ENCODE measurements around the gene RNF212B. TPM values are rescaled to one million over a fixed set of nuclear protein-coding genes. Genes with fewer than 3 reads are reported as not detected.
A peak's percentile ranks its signal among the peaks of the same experiment; 100 is the strongest.

RNF212B gene
- total RNA-seq, 6 experiments from 2014 or later = not detected

DNA sequence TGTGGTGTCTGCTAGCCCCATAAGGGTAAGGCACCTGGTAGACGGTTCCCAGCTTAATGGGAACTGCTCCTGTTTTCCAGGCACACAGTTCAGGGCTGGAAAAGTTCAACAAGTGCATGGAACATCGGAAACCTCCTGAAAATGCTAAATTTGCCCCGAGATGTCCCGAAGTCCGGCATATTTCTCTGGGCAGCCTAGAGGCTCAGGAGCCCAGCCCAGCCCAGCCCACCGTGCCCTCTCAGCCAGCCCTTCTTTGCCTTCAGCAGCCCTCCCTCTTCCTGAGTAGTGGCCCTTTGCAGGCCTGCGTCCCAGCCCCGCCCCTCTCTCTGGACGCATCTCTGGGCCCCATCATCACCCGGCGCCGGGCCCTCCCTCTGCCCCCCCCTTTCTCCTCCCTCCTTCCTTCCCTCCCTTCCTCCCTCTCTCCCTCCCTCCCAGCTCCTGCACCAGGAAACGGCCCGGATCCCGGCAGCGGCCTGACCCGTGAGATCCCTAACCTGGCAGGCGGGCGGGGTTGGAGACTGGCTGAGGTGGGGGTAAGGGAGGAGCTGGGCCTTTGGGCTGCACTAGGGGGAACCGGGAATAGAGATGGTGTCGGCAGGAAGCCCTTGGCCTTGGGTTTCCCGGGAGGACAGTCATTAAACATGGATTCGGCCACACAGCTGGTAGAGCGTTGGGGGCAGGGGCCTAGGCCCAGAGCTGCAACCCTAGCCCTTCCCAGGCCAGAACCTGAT lies 68.8 kb downstream of the RNF212B start, which contains the start of gene BCL2L2:
BCL2L2 (plus strand) TSS at position 422 of the 734 bp plus-strand sequence. CDS start 935 bp downstream, outside the sequence.
- DNase-seq = peak; percentile 75
- Mint-ChIP-seq H3K4me1 (ENCODE audit: low read depth) (peaks cover 44% of the 10 kb centered on the region), H3K27me3 (ENCODE audit: insufficient read depth) (no peaks in the 10 kb centered on the region; the same call in 1 of the 2 replicates), H3K4me3 (peak within 1 kb of the TSS; percentile 93), H3K9me3 (no peaks in the 10 kb centered on the region), H3K27ac (peak within 1 kb of the TSS; percentile 82), H3K36me3 (ENCODE audit: low read depth) (peaks cover 29% of the 10 kb centered on the region)
- TF ChIP-seq, protein P1, sequence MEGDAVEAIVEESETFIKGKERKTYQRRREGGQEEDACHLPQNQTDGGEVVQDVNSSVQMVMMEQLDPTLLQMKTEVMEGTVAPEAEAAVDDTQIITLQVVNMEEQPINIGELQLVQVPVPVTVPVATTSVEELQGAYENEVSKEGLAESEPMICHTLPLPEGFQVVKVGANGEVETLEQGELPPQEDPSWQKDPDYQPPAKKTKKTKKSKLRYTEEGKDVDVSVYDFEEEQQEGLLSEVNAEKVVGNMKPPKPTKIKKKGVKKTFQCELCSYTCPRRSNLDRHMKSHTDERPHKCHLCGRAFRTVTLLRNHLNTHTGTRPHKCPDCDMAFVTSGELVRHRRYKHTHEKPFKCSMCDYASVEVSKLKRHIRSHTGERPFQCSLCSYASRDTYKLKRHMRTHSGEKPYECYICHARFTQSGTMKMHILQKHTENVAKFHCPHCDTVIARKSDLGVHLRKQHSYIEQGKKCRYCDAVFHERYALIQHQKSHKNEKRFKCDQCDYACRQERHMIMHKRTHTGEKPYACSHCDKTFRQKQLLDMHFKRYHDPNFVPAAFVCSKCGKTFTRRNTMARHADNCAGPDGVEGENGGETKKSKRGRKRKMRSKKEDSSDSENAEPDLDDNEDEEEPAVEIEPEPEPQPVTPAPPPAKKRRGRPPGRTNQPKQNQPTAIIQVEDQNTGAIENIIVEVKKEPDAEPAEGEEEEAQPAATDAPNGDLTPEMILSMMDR (IDR thresholded peaks at IDR 0.05) = no peak

DNA sequence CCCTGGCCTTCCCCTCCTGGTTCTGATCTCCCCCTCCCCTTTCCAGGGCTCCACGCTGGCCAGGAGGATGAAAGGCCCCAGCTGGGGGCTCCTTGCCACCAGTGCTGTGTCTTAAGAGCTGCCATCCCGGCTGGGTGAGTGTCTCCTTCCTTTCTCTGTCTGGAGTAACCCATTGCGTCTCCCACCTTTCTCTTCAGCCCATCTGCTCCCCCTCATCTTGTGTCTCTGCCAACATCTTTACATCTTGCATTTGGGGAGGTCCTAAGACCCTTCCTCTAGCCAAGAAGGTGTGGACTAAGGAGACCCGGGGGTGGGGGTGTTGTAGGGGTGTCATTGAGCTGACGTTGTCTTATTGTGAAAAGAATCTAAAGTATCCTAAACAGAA lies 69.4 kb downstream of the RNF212B start:
- H3K27ac Mint-ChIP-seq = peak overlapping the region; percentile 82
- no peaks in the 10 kb centered on the region; the same call in 1 of the 2 replicates for H3K27me3 Mint-ChIP-seq (ENCODE audit: insufficient read depth)
- TF ChIP-seq, protein P1 (IDR thresholded peaks at IDR 0.05) = no peak
- peak overlapping the region; percentile 93 for H3K4me3 Mint-ChIP-seq
- DNase-seq = no peak
- peaks cover 34% of the 10 kb centered on the region for H3K36me3 Mint-ChIP-seq (ENCODE audit: low read depth)
- H3K9me3 Mint-ChIP-seq = no peaks in the 10 kb centered on the region
- H3K4me1 Mint-ChIP-seq (ENCODE audit: low read depth) = peaks cover 44% of the 10 kb centered on the region

DNA sequence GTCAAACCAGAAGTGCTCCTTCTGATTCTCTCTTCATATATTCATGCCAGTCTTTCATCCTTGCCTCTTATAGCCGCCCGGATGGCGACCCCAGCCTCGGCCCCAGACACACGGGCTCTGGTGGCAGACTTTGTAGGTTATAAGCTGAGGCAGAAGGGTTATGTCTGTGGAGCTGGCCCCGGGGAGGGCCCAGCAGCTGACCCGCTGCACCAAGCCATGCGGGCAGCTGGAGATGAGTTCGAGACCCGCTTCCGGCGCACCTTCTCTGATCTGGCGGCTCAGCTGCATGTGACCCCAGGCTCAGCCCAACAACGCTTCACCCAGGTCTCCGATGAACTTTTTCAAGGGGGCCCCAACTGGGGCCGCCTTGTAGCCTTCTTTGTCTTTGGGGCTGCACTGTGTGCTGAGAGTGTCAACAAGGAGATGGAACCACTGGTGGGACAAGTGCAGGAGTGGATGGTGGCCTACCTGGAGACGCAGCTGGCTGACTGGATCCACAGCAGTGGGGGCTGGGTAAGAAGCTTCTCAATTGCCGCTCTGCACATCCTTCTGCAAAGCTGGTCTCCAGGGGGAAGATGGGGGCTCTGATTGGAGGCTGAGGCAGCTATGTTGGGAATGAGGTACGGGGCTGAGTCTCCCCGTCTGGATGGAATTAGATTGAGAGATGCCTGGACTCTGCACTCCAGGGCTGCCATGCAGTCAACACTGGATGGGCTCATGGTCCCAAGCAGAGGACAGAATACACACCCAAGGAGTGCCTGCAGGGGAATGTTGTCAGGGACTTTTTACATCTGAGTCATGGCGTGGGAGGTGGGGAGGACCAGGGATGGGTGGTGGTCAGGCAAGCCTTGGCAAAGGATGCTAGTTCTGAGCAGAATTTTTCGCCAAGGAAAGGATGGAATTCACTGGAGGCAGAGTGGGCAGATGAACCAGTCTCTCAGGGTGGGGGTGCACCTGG lies 70.2 kb downstream of the RNF212B start:
- TF ChIP-seq, protein P1 (IDR thresholded peaks at IDR 0.05) = no peak
- no peaks in the 10 kb centered on the region for H3K9me3 Mint-ChIP-seq
- peak overlapping the region; percentile 93 for H3K4me3 Mint-ChIP-seq
- peak overlapping the region; percentile 82 for H3K27ac Mint-ChIP-seq
- H3K27me3 Mint-ChIP-seq (ENCODE audit: insufficient read depth) = no peaks in the 10 kb centered on the region; the same call in 1 of the 2 replicates
- no peak for DNase-seq
- peaks cover 39% of the 10 kb centered on the region for H3K4me1 Mint-ChIP-seq (ENCODE audit: low read depth)
- peaks cover 39% of the 10 kb centered on the region for H3K36me3 Mint-ChIP-seq (ENCODE audit: low read depth)

DNA sequence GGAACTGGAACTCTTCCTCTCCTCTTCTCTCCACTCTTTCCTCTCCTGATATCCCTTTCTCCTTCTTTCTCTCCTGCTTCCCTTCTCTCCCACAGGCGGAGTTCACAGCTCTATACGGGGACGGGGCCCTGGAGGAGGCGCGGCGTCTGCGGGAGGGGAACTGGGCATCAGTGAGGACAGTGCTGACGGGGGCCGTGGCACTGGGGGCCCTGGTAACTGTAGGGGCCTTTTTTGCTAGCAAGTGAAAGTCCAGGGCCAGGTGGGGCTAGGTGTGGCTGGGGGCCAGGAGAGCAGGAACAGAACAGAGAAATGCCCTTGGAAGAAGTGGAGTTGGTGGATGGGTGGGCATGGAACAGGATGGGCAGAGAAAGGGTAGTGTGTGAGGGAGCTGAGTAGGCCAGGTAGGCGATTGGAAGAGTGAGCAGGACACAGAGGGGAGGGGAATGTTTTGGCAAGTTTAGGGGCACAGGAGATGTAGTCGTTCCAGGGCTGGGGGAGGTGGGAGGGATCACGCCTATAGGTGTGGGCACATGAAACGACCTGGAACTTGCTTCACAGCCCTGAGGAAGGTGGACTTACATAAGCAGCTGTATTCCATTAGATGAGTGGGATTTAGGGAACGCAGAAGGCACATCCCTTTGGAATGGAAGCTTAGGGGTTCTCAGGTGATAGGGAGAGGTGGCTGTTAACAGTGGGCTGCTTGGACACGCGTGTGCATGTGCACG lies 71.1 kb downstream of the RNF212B start:
- no peak for DNase-seq
- peaks cover 35% of the 10 kb centered on the region for H3K4me1 Mint-ChIP-seq (ENCODE audit: low read depth)
- no peaks in the 10 kb centered on the region for H3K9me3 Mint-ChIP-seq
- H3K4me3 Mint-ChIP-seq = peak overlapping the region; percentile 93
- TF ChIP-seq, protein P1 (IDR thresholded peaks at IDR 0.05) = no peak
- no peaks in the 10 kb centered on the region; the same call in 1 of the 2 replicates for H3K27me3 Mint-ChIP-seq (ENCODE audit: insufficient read depth)
- peak overlapping the region; percentile 82 for H3K27ac Mint-ChIP-seq
- H3K36me3 Mint-ChIP-seq (ENCODE audit: low read depth) = peaks cover 40% of the 10 kb centered on the region

DNA sequence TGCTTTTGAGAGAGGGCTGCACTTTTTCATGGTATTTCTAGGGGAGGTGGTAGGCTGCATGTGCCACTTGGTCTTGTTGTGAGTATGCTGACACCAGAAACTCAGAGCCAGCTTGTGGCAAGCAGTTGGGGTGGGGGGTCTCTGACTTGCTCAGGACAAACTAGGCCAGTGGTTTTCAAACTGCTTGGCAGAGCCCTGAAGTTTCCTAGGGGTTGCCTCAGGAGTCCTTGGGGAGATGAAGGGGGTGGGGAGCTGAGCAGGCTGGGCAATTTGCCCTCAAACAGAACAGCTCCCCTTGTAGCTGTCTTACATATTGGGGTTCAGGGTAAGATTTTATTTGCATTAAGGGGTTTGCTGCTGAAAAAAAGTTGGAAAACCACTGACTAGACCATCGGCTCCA lies 72.8 kb downstream of the RNF212B start:
- Mint-ChIP-seq H3K4me1 (ENCODE audit: low read depth) (peaks cover 35% of the 10 kb centered on the region), H3K27ac (0 out of 2 replicates have a peak overlapping the region, but pooled peaks have one; percentile 18), H3K4me3 (no peak overlapping the region), H3K27me3 (ENCODE audit: insufficient read depth) (no peaks in the 10 kb centered on the region; the same call in 1 of the 2 replicates), H3K36me3 (ENCODE audit: low read depth) (peaks cover 40% of the 10 kb centered on the region), H3K9me3 (no peaks in the 10 kb centered on the region)
- TF ChIP-seq, protein P1 (IDR thresholded peaks at IDR 0.05) = no peak
- no peak for DNase-seq
